HepG2 (cell line): ENCODE data around the gene CYP2A6. TPM values are rescaled to one million over a fixed set of nuclear protein-coding genes. Genes with fewer than 3 reads are reported as not detected.

Source experiments
- ATAC-seq: fragments of 200-7000 bp; cut with Tn5 transposase; 3 replicates; pipeline ENCODE4 v1.9.1; 2020; ENCODE audit warnings: mild to moderate bottlenecking, moderate library complexity
- BruUV-seq: library from RNA; stranded (reverse); fragments of 400-500 nt; replicated peaks from 2 replicates; lab custom pipeline; 2021; lab: Mats Ljungman, UMichigan
- CTCF ChIA-PET: fragments of 300-600 bp; formaldehyde crosslinking; extraction: SDS; loops from one replicate; lab custom pipeline; 2021; ENCODE audit warnings: low total read pairs, inconsistent platforms, low intra/inter-chr PET ratio; lab: Yijun Ruan, JAX
- POLR2A ChIA-PET: fragments of 350-600 bp; sonication (Branson Sonifier 250); formaldehyde crosslinking; loops from one replicate; lab custom pipeline; 2020; ENCODE audit warnings: antibody characterized with exemption, inconsistent platforms; lab: Yijun Ruan, JAX
- DNase-seq: peaks from one replicate; pipeline ENCODE4 v3.0.0-alpha.2; 2015; ENCODE audit warnings: low spot score
- FAIRE-seq: peaks from 3 replicates; lab custom pipeline; 2011; peaks lifted over from hg19 to GRCh38; lab: Jason Lieb, UNC
- H2AFZ ChIP-seq: one replicate; pipeline ENCODE4 v1.6.1; 2011; ENCODE audit warnings: low read length, inconsistent platforms
- H3K27ac ChIP-seq: fragments of 300-600 bp; 3 replicates; pipeline ENCODE4 v1.8.0; 2011; ENCODE audit warnings: mixed run types, mild to moderate bottlenecking, mixed read lengths, low read length, inconsistent platforms; ENCODE audit not compliant: insufficient read depth; ENCODE audit errors: extremely low read length
- H3K27me3 ChIP-seq, 2 experiments: fragments of 200-600 bp in 1 of 2; 2 replicates in 1 of 2; 3 replicates in 1 of 2; pipeline versions ENCODE4 v1.6.0 to v1.8.0; 2011; ENCODE audit warnings: low read length in 2 of 2, mild to moderate bottlenecking in 2 of 2, moderate library complexity in 2 of 2, inconsistent platforms in 1 of 2; ENCODE audit not compliant: insufficient read depth in 2 of 2, control insufficient read depth in 1 of 2
- H3K36me3 ChIP-seq, 2 experiments: fragments of 200-600 bp in 1 of 2; replicated peaks in 1 of 2; 2 replicates in 1 of 2; 3 replicates in 1 of 2; pipeline versions ENCODE4 v1.5.1 to v1.8.0; 2011; ENCODE audit warnings: low read length in 2 of 2, inconsistent platforms in 1 of 2; ENCODE audit not compliant: insufficient read depth in 2 of 2, control insufficient read depth in 1 of 2
- H3K4me1 ChIP-seq: 2 replicates; pipeline ENCODE4 v1.5.1; 2012; ENCODE audit warnings: low read length, inconsistent platforms; ENCODE audit not compliant: insufficient read depth
- H3K4me2 ChIP-seq: 2 replicates; pipeline ENCODE4 v1.6.0; 2011; ENCODE audit warnings: low read depth, low read length, inconsistent platforms
- H3K4me3 ChIP-seq, 3 experiments: fragments of 200-600 bp in 1 of 3; sonication (generic), shearing (Covaris generic) in 1 of 3; replicated peaks in 1 of 3; 2 replicates each; pipeline ENCODE4 v1.5.1; 2011 to 2016; ENCODE audit warnings: low read length in 3 of 3, inconsistent platforms in 2 of 3, low read depth in 2 of 3, mild to moderate bottlenecking in 2 of 3, control low read depth in 1 of 3, mixed read lengths in 1 of 3; ENCODE audit not compliant: insufficient read depth in 1 of 3
- H3K79me2 ChIP-seq: one replicate; pipeline ENCODE4 v1.6.1; 2011; ENCODE audit warnings: low read length, inconsistent platforms; ENCODE audit not compliant: insufficient read depth
- H3K9ac ChIP-seq: 2 replicates; pipeline ENCODE4 v1.6.0; 2011; ENCODE audit warnings: mild to moderate bottlenecking, low read depth, low read length, inconsistent platforms; ENCODE audit not compliant: insufficient read depth
- H3K9me3 ChIP-seq: 2 replicates; pipeline ENCODE4 v1.5.1; 2012; ENCODE audit warnings: mild to moderate bottlenecking, low read length
- H4K20me1 ChIP-seq: 2 replicates; pipeline ENCODE4 v1.6.0; 2011; ENCODE audit warnings: inconsistent platforms, mild to moderate bottlenecking, low read length, moderate library complexity; ENCODE audit not compliant: insufficient read depth
- ARNT2 ChIP-seq: sonication (generic); formaldehyde crosslinking; IDR thresholded peaks from 2 replicates; pipeline ENCODE4 v1.8.0; 2022; ENCODE audit warnings: mild to moderate bottlenecking, low read depth, missing genetic modification reagents, moderate library complexity
- KLF9 ChIP-seq: IDR thresholded peaks from 2 replicates; pipeline ENCODE4 v1.6.1; 2016; ENCODE audit warnings: low read depth
- MYPOP ChIP-seq: sonication (generic); formaldehyde crosslinking; IDR thresholded peaks from 2 replicates; pipeline ENCODE4 v1.8.1; 2023; ENCODE audit warnings: mild to moderate bottlenecking, moderate library complexity, missing genetic modification reagents
- RFXANK ChIP-seq: IDR thresholded peaks from 2 replicates; pipeline ENCODE4 v1.6.1; 2016
- RNF2 ChIP-seq: fragments of 450-650 bp; conservative IDR thresholded peaks from 2 replicates; pipeline ENCODE4 v1.6.1; 2016; ENCODE audit warnings: low read depth
- XBP1 ChIP-seq: sonication (generic); formaldehyde crosslinking; IDR thresholded peaks from 2 replicates; pipeline ENCODE4 v1.5.0; 2020; ENCODE audit warnings: missing genetic modification reagents
- XRCC5 ChIP-seq: fragments of 200-400 bp; formaldehyde crosslinking; optimal IDR thresholded peaks from 2 replicates; pipeline ENCODE3; 2017; ENCODE audit warnings: mild to moderate bottlenecking, low read length
- ZC3H13 ChIP-seq: sonication (generic); formaldehyde crosslinking; IDR thresholded peaks from 2 replicates; pipeline ENCODE4 v1.8.1; 2023; ENCODE audit warnings: mild to moderate bottlenecking, missing genetic modification reagents, moderate library complexity
- ZFP36 ChIP-seq: fragments of 150-350 bp; IDR thresholded peaks from 2 replicates; pipeline ENCODE4 v1.6.1; 2018; ENCODE audit warnings: borderline replicate concordance, low read length, low read depth; ENCODE audit not compliant: partially characterized antibody
- ZNF615 ChIP-seq: sonication (generic); formaldehyde crosslinking; IDR thresholded peaks from 2 replicates; pipeline ENCODE4 v1.5.0; 2020; ENCODE audit warnings: mild to moderate bottlenecking, missing genetic modification reagents, borderline replicate concordance
- WGBS: methylation state at CpG from one replicate; pipeline ENCODE4 v1.1.6; 2017; ENCODE audit warnings: low lambda C conversion rate; 5-methylcytosine and 5-hydroxymethylcytosine counted together
- in situ Hi-C: cut with HindIII; loops from 2 replicates; pipeline ENCODE4 v1.10.0; 2017; ENCODE audit warnings: low pct_unique_long_range_greater_than_20kb; ENCODE audit not compliant: extremely low pct_ligation_motif_present
- intact Hi-C: fragments of 100-400 bp; cut with micrococcal nuclease; formaldehyde crosslinking; loops from one replicate; pipeline ENCODE4 v1.10.0; 2022; ENCODE audit not compliant: unreplicated experiment
- polyA plus RNA-seq, 8 experiments: library from polyadenylated mRNA; depleted of rRNA in 3 of 8; stranded (reverse) in 7 of 8; unstranded in 1 of 8; fragments of >200 nt; fragmentation: Illumina TruSeq in 4 of 8; extraction: Trizol in 4 of 8; gene quantifications; 2 replicates each; pipeline versions ENCODE4 v1.2.1 to v1.2.3, GENCODE V29; 2011 to 2016; ENCODE audit warnings: low read depth in 4 of 8, missing spikeins in 1 of 8, mixed read lengths in 1 of 8; ENCODE audit not compliant: insufficient read depth in 1 of 8
- total RNA-seq, 5 experiments: library from RNA; depleted of rRNA; stranded (reverse); fragments of >200 nt; fragmentation: Illumina TruSeq; extraction: Trizol; gene quantifications; 2 replicates each; pipeline ENCODE4 v1.2.3, GENCODE V29; 2016; ENCODE audit warnings: low read depth in 1 of 5
- TF ChIP-seq, protein P1 (sequence below): sonication (generic); formaldehyde crosslinking; IDR thresholded peaks from 2 replicates; pipeline ENCODE4 v1.8.1; 2023; ENCODE audit warnings: missing genetic modification reagents, mild to moderate bottlenecking, borderline replicate concordance
- TF ChIP-seq, protein P2 (sequence below): sonication (generic); formaldehyde crosslinking; conservative IDR thresholded peaks from 2 replicates; pipeline ENCODE4 v1.4.0; 2020; ENCODE audit warnings: missing genetic modification reagents

The CYP2A6 gene
- total and polyA plus RNA-seq, 2 of the 13 experiments (the other 11 are each of a cell fraction or from before 2014, with no cell fraction given), result not detected

DNA sequence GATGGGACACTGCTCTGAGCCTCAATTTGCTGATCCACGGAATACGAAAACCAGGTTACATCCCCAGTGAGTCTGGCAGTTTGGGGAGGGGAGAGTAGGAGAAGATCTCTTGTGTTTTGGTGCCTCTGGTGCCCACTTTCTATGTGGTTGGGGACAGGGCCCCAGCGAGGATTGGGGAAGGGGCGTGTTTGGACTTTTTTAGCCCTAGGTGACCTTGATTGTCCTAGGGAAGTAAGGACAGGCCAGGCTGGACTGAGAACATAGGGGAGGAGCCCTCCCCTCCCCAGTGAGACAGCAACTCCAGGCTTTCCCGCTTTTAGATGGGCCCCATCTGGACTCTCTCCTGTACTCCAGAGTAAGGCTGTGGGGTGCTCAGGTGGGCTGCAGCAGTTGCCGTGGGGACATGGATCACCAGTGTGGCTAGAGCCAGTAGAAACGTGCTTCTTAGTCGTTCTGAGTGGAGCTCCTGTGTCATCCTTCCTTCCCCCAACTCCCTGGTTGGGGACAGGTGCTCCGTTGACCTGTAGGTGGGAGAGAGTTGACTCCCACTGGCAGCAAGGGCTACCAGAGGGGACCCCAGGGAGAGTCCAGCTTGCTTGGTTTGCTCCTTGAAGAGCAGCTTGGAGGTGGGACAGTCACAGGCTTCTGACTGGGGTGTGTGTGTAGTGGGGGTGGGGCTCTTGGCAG lies 46.9 kb downstream of the CYP2A6 start:
- in situ Hi-C loops (no loop called here), intact Hi-C loops (no loop called here)
- ATAC-seq (no peak), FAIRE-seq (no peak), DNase-seq (no peak)
- no peaks in the 10 kb centered on the region for H3K9me3 ChIP-seq
- TF ChIP-seq ZNF615 (no peak), ARNT2 (no peak), ZFP36 (no peak), RFXANK (CRISPR knock-in tag) (no peak), ZC3H13 (no peak), MYPOP (CRISPR knock-in tag) (no peak), KLF9 (no peak), XRCC5 (no peak), RNF2 (no peak), XBP1 (CRISPR knock-in tag) (no peak)
- TF ChIP-seq, protein P1, sequence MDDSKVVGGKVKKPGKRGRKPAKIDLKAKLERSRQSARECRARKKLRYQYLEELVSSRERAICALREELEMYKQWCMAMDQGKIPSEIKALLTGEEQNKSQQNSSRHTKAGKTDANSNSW (CRISPR knock-in tag), result no peak
- TF ChIP-seq, protein P2, sequence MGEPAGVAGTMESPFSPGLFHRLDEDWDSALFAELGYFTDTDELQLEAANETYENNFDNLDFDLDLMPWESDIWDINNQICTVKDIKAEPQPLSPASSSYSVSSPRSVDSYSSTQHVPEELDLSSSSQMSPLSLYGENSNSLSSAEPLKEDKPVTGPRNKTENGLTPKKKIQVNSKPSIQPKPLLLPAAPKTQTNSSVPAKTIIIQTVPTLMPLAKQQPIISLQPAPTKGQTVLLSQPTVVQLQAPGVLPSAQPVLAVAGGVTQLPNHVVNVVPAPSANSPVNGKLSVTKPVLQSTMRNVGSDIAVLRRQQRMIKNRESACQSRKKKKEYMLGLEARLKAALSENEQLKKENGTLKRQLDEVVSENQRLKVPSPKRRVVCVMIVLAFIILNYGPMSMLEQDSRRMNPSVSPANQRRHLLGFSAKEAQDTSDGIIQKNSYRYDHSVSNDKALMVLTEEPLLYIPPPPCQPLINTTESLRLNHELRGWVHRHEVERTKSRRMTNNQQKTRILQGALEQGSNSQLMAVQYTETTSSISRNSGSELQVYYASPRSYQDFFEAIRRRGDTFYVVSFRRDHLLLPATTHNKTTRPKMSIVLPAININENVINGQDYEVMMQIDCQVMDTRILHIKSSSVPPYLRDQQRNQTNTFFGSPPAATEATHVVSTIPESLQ (CRISPR knock-in tag), result no peak
- no peak overlapping the region for H2AFZ ChIP-seq
- H3K4me2 ChIP-seq, result peak overlapping the region; percentile 38
- peak overlapping the region in 1 of 3 experiments; percentile 23; a peak in 1 of 6 replicates for H3K4me3 ChIP-seq
- peak overlapping the region; percentile 26 for H3K9ac ChIP-seq
- peaks cover 11% of the 10 kb centered on the region; the same call in 1 of the 2 replicates for H4K20me1 ChIP-seq
- WGBS, result 71% methylated on average over 4 of the region's 9 CpGs
- peaks cover 34% of the 10 kb centered on the region for H3K79me2 ChIP-seq
- peaks cover 10 to 22% of the 10 kb centered on the region in 2 experiments; a peak in 4 of 5 replicates for H3K36me3 ChIP-seq
- no peaks in the 10 kb centered on the region; a peak in 2 of 5 replicates for H3K27me3 ChIP-seq
- peak overlapping the region; percentile 48 for H3K27ac ChIP-seq
- POLR2A ChIA-PET, result interaction anchor here (1.3 to 5.0 kb wide), 2 partner anchors 25 to 53 kb away, joined by 5 to 28 read pairs; partner anchors contain the start of genes ACTMAP and RAB4B
- no TSS peak for BruUV-seq
- CTCF ChIA-PET, result no interaction called here
- H3K4me1 ChIP-seq, result peaks cover 53% of the 10 kb centered on the region
